ENCODE measurements around the gene AHCY.
"Not testable (repeated sequence)": the region's sequence is repeated elsewhere in the genome, so short reads cannot be mapped to it uniquely, and the experiment has no call there.

The AHCY gene

GRCh38 chr20:34322267-34323105 is 19.3 kb upstream of the AHCY start:
- DNase-seq = no peak

GRCh38 chr20:34320861-34321260 is 17.7 kb upstream of the AHCY start:
- DNase-seq = no peak

DNA sequence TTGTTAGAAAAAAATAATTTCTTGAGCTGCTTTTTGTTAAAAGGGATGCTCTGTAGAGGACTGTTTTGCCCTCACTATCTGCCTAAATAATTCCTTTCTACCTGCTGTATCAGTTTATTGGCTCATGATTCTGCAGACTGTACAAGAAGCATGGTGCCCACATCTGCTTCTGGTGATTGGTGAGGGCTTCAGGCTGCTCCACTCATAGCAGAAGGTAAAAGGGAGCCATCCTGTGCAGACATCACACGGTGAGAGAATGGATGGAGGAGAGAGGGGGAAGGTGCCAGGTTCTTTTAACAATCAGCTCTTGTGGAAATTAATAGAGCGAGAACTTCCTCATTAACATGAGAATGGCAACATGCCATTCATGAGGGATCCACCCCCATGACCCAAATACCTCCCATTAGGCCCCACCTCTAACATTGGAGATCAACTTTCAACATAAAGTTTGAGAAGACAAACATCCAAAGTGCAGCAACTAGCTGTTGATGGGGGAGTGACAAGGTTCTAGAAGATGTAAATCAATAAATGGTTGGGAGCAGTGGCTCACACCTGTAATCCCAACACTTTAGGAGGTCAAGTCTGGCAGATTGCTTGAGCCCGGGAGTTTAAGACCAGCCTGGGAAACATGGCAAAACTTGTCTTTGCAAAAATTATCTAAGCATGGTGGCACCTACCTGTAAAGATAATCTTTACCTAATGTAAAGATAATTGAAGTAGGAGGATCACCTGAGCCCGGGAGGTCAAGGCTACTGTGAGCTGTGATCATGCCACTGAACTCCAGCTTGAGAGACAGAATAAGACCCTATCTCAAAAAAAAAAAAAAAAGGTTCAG is 15.7 kb upstream of the AHCY start:
- no peak for DNase-seq

DNA sequence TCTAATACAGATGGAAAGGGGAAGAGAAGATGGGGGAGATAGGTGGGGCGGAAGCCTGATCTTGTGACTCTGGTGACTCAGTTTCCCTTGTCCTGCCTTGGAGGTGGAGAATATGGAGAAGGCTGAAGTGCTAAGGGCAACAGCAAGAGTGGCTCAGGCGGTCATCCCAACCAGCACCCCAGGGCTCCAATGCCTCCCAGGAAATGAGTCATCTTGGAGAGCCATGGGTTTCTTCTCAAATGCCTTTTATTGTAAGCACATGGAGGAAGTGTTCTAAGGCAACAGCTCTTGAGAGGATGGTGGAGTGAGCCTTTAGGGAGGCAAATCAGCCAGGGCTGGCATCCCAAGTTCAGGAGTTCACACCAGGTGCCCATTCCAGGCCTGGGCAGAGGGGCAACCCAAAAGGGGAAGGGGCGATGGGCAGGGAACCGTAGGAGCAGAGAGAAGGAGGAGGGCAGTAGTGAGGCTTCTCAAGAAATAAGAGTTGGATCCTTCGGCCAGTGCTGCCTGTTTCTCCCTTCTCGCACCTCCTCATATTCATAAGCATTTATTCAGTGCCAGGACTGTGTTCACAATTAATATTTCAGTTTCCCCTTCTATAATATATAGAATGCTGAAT is 13.2 kb upstream of the AHCY start:
- DNase-seq = peak; percentile 87

DNA sequence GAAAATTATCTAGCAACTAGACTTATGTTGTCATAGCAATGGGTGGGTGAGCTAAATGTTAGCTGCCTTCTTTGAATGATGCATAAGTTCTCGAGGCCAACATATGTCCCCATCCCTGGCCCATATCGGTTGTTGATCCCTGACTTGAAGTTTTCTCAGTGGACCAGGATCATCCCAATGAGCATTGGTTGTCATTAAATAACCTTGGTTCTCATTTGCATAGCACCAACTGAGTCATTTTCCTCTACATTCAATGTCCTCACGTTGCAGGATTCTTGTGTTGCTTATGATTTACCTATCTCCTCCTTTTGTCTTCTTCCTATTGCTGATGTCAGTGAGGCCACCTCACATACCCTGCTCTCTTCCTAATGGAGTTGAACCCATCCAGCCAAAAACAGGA is 12.1 kb upstream of the AHCY start:
- DNase-seq = peak; percentile 12

GRCh38 chr20:34312544-34313217 is 9.5 kb upstream of the AHCY start:
- peak; percentile 95 for DNase-seq

GRCh38 chr20:34312024-34312460 is 8.9 kb upstream of the AHCY start:
- peak; percentile 63 for DNase-seq

DNA sequence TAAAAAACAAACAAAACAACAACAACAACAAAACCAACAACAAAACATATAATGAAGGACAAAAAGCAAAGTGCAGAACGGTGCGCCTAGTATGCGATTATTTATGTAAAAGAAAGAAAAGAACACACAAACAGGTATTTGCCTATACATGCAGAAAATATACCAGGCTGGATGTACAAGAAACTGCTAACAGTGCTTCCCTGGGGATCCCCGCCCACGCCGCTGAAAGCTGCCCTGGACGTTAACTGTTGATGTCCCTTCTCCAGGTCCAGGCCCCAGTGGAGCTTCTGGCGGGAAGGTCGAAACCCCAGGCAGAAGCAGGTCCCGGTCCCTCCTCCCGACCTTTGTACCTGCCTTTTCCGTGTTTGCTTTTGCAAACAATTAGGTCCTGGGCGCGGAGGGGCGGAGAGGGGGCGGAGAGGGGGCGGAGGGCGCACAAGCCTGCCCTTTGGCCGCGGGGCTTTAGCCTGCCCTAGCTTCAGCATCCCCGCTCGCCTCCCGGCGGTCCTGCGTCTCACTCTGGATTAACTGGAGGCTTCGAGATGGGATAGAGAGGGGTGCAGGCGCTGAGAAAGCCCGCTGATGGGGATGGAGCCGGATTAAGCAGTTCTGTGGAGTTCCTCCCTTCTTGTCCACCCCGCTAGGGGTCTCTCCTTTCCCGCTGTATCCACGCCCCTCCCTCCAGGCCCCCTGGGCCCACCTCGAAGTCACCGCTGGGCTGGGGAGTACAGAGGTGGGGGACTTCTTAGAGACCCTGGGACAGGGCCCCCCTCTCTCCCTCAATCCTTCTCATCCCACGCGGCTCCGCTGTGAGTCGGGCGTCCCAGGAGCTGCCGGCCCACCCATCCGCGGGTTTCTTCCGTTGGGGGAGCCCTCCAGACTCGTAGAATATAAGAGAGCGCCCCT is 8.2 kb upstream of the AHCY start:
- peak; percentile 96 for DNase-seq

DNA sequence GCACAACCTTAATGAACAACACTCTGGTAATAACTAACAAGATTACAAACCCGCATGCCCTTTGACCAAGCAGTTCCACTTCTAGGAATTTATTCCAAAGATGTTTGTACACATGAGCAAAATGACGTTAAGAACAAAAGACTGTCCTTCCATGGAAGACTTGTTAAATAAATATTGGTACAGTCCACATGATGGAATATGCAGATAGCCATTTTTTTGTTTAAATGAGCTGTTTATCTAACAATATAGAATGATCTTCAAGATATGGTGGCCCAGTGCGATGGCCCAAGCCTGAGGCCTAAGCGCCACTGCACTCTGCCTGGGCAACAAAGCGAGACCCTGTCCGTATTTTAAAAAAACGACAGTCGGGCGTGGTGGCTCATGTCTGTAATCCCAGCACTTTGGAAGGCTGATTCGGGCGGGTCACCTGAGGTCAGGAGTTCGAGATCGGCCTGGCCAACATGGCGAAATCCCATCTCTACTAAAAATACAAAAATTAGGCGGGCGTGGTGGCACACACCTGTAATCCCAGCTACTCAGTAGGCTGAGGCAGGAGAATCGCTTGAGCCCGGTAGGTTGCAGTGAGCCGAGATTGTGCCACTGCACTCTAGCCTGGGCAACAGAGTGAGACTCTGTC is 7.4 kb upstream of the AHCY start:
- DNase-seq = peak; percentile 39

DNA sequence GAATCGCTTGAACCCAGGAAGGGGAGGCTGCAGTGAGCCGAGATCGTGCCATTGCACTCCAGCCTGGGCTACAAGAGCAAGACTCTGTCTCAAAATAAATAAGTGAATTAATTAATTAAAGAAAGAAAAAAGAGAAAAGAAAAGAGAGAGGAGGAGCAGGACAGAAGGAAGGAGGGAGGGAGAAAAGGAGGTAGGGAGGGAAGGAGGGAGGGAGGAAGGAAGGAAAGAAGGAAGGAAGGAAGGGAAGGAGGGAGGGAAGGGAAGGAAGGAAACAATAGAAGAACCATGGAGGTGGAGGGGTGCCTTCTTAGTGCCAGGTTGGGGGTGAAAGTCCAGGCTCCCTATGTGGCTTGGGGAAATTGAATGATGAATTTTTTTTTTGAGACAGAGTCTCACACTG is 6.5 kb upstream of the AHCY start:
- no peak for DNase-seq

GRCh38 chr20:34305333-34306230 is 2.4 kb upstream of the AHCY start:
- no peak for DNase-seq

GRCh38 chr20:34302312-34302722 is 838 bp downstream of the AHCY start:
- peak; percentile 68 for DNase-seq

DNA sequence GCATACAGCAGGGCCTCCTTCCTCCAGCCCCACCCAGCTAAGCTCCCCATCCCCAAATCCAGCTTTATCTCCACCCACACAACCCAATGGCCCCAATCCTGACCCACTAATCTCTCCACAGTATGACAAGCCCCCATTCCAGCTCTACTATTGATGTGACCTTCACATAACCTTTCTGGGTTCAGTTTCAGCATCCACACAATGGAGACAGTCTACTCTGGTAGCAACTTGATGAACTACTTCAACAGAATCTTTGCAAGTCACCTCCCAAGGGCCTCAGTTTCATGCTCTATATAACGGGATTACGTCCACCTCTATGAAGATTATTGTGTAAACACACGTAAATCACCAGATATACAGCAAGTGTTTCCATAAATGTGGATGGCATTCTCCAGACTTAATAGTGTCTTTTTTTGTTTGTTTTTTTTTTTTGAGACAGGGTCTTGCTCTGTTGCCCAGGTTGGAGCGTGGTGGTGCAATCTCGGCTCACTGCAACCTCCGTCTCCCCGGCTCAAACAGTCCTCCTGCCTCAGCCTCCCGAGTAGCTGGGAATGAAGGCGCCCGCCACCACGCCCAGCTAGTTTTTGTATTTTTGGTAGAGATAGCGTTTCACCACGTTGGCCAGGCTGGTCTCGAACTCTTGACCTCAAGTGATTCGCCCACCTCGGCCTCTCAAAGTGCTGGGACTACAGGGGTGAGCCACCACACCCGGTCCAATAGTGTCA is 1.4 kb downstream of the AHCY start:
- no peak for DNase-seq

DNA sequence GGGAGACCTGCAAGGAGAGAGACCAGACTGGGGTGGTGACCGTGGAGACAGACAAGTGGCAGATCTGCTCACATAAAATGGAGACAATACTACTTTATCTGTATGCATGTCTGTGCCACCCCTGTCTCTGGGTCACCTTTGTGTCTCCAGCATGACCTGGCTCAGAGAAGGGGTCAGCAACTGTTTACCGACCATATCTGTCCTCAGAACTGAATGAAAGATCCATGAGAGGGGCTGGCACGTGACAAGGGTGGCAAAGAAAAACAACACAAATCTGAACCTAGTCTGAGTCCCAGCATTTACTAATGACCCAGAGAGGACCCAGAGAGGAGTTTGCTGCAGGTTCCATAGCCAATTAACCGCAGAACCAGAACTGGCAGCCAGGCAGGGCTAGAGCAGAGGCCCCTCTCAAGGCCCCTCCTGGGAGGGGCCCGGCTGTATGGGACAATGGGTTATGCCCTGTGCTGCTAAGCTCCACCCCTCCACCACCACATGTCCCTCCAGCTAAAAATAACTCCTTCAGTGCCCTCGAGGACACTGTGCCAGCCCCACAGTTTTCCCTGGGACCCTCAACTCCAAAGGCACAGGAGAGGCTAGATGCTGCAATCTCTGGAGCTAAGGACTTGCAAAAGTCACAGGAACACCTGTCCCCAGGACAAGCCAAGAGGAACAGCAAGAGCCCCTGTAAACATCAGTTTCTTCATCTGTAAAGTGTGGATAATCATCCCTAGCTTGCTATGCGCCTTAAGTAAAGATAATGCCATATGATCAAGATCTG is 2.2 kb downstream of the AHCY start:
- peak; percentile 20 for DNase-seq

GRCh38 chr20:34300256-34300806 is 2.8 kb downstream of the AHCY start:
- peak; percentile 33 for DNase-seq

- DNase-seq = no peak
Observed at GRCh38 chr20:34299556-34300255, 3.4 kb downstream of the AHCY start.

DNA sequence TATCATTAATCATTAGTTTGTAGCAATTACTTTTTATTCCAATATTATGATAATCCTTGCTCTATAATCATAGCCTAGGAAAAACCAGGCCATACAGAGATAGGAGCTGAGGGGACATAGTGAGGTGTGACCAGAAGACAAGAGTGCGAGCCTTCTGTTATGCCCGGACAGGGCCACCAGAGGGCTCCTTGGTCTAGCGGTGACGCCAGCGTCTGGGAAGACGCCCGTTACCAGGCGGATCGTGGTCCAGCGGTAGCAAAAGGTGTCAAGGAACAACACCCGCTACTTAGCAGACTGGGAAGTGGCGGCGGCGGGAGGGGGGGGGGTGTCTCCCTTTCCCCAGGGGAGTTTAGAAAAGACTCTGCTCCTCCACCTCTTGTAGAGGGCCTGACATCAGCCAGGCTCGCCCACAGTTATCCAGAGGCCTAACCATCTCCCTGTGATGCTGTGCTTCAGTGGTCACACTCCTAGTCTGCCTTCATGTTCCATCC is 4.8 kb downstream of the AHCY start:
- not testable (repeated sequence) for DNase-seq

DNA sequence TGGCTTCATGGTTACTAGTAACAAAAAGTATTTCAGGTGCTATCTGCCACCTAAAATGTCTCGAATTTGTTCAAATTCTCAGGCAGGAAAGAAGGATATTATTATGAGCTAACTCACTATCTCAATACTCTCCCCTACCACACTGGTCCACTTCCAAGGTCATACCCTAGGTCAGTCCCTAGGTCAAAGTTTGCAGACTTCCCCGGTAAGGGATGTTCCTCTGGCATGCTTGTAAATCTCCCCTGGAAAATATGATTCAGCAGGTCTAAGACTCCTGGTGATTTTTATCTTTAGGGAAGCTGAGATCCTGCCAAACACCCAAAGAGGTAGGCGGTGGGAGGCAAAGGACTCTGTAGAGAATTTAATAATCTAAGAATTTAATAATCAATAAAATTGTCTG is 6.7 kb downstream of the AHCY start:
- DNase-seq = no peak
